ENCODE measurements around the gene OR5K1.

OR5K1 gene

GRCh38 chr3:98462901-98463300, at the start of gene OR5K1:
TSS of gene OR5K1 (plus strand) at chr3:98463201. CDS start at chr3:98469577, 6,376 bp downstream.
- no peak for DNase-seq (ENCODE audit: low spot score)

- no peak for DNase-seq (ENCODE audit: low spot score)
Measured at GRCh38 chr3:98432575-98432974, 30.4 kb upstream of the OR5K1 start.

- DNase-seq (ENCODE audit: low spot score) = no peak
Measured at GRCh38 chr3:98433764-98434163, 29.2 kb upstream of the OR5K1 start.

GRCh38 chr3:98434412-98434811, 28.6 kb upstream of the OR5K1 start:
- no peak for DNase-seq (ENCODE audit: low spot score)

- DNase-seq (ENCODE audit: low spot score) = no peak
Measured at GRCh38 chr3:98440283-98440682, 22.7 kb upstream of the OR5K1 start.

GRCh38 chr3:98445949-98446406, 17.0 kb upstream of the OR5K1 start:
- no peak for DNase-seq (ENCODE audit: low spot score)

- no peak for DNase-seq (ENCODE audit: low spot score)
Measured at GRCh38 chr3:98449606-98450193, 13.3 kb upstream of the OR5K1 start.

- no peak for DNase-seq (ENCODE audit: low spot score)
Measured at GRCh38 chr3:98450372-98450771, 12.6 kb upstream of the OR5K1 start.

- no peak for DNase-seq (ENCODE audit: low spot score)
Measured at GRCh38 chr3:98453827-98454226, 9.2 kb upstream of the OR5K1 start.

GRCh38 chr3:98454929-98455328, 8.1 kb upstream of the OR5K1 start:
- no peak for DNase-seq (ENCODE audit: low spot score)

GRCh38 chr3:98457543-98457942, 5.5 kb upstream of the OR5K1 start:
- no peak for DNase-seq (ENCODE audit: low spot score)

- DNase-seq (ENCODE audit: low spot score) = no peak
Measured at GRCh38 chr3:98460220-98460619, 2.8 kb upstream of the OR5K1 start.

- DNase-seq (ENCODE audit: low spot score) = no peak
Measured at GRCh38 chr3:98482717-98483482, 19.9 kb downstream of the OR5K1 start.

GRCh38 chr3:98483626-98484025, 20.6 kb downstream of the OR5K1 start:
- no peak for DNase-seq (ENCODE audit: low spot score)

- no peak for DNase-seq (ENCODE audit: low spot score)
Measured at GRCh38 chr3:98497381-98497780, 34.4 kb downstream of the OR5K1 start, which contains the start of gene OR5K2. TSS of gene OR5K2 (plus strand) at chr3:98497681. CDS start at chr3:98497681, 0 bp downstream.

- DNase-seq (ENCODE audit: low spot score) = no peak
Measured at GRCh38 chr3:98500019-98500418, 37.0 kb downstream of the OR5K1 start.

- no peak for DNase-seq (ENCODE audit: low spot score)
Measured at GRCh38 chr3:98501270-98501669, 38.3 kb downstream of the OR5K1 start.

- no peak for DNase-seq (ENCODE audit: low spot score)
Measured at GRCh38 chr3:98501863-98502576, 39.0 kb downstream of the OR5K1 start.

- DNase-seq (ENCODE audit: low spot score) = no peak
Measured at GRCh38 chr3:98504539-98504938, 41.5 kb downstream of the OR5K1 start.

GRCh38 chr3:98508582-98508981, 45.6 kb downstream of the OR5K1 start:
- DNase-seq (ENCODE audit: low spot score) = no peak

GRCh38 chr3:98512576-98512975, 49.6 kb downstream of the OR5K1 start:
- DNase-seq (ENCODE audit: low spot score) = no peak

GRCh38 chr3:98513091-98513511, 50.1 kb downstream of the OR5K1 start:
- no peak for DNase-seq (ENCODE audit: low spot score)

GRCh38 chr3:98513736-98514135, 50.7 kb downstream of the OR5K1 start:
- no peak for DNase-seq (ENCODE audit: low spot score)

Data from hematopoietic multipotent progenitor cell treated with erythropoietin and hydrocortisone succinate and interleukin-3 and kit ligand, for 15 days (in vitro differentiated cells).